SK-N-SH treated with all-trans-retinoic acid at 6 μM for 48 hours (cell line): ENCODE data around the gene KCNK4.

Source experiments
- ATAC-seq: fragments of 200-7000 bp; cut with Tn5 transposase; 3 replicates; pipeline ENCODE4 v1.9.1; 2020; ENCODE audit warnings: mild to moderate bottlenecking, moderate library complexity
- ARNTL ChIP-seq: fragments of 450-650 bp; formaldehyde crosslinking; IDR thresholded peaks from 2 replicates; pipeline ENCODE4 v1.5.0; 2020; ENCODE audit warnings: low read depth, mild to moderate bottlenecking, moderate library complexity, borderline replicate concordance
- BACH2 ChIP-seq: fragments of 250-450 bp; sonication (Bioruptor Pico); IDR thresholded peaks from 2 replicates; pipeline ENCODE4 v1.9.0; 2021; ENCODE audit warnings: mild to moderate bottlenecking, borderline replicate concordance
- ESRRG ChIP-seq: fragments of 250-450 bp; sonication (Bioruptor Pico); IDR thresholded peaks from 2 replicates; pipeline ENCODE4 v1.6.1; 2021; ENCODE audit warnings: mild to moderate bottlenecking
- GLIS3 ChIP-seq: fragments of 250-450 bp; sonication (Bioruptor Pico); IDR thresholded peaks from 2 replicates; pipeline ENCODE4 v1.5.0; 2020; ENCODE audit warnings: mild to moderate bottlenecking, moderate library complexity
- OSR1 ChIP-seq: fragments of 250-450 bp; sonication (Bioruptor Pico); IDR thresholded peaks from 2 replicates; pipeline ENCODE4 v1.8.0; 2022; ENCODE audit warnings: moderate library complexity, mild to moderate bottlenecking, inconsistent platforms
- RARB ChIP-seq: fragments of 250-450 bp; sonication (Bioruptor Pico); IDR thresholded peaks from 2 replicates; pipeline ENCODE4 v1.8.0; 2021; ENCODE audit warnings: mild to moderate bottlenecking, moderate library complexity
- SNAI2 ChIP-seq: fragments of 250-450 bp; sonication (Bioruptor Pico); IDR thresholded peaks from 2 replicates; pipeline ENCODE4 v1.5.0; 2020; ENCODE audit warnings: mild to moderate bottlenecking, moderate library complexity
- TCF4 ChIP-seq: fragments of 250-450 bp; sonication (Bioruptor Pico); IDR thresholded peaks from 2 replicates; pipeline ENCODE4 v1.8.0; 2021; ENCODE audit warnings: mild to moderate bottlenecking, moderate library complexity, borderline replicate concordance
- TOX ChIP-seq: fragments of 250-450 bp; sonication (Bioruptor Pico); IDR thresholded peaks from 2 replicates; pipeline ENCODE4 v1.8.0; 2021; ENCODE audit warnings: mild to moderate bottlenecking, moderate library complexity, borderline replicate concordance
- ZC3H10 ChIP-seq: fragments of 250-450 bp; sonication (Bioruptor Pico); IDR thresholded peaks from 2 replicates; pipeline ENCODE4 v1.5.1; 2021; ENCODE audit warnings: mild to moderate bottlenecking, moderate library complexity
- ZFP3 ChIP-seq: fragments of 250-450 bp; sonication (Bioruptor Pico); IDR thresholded peaks from 2 replicates; pipeline ENCODE4 v1.5.0; 2020; ENCODE audit warnings: mild to moderate bottlenecking, moderate library complexity
- ZFP30 ChIP-seq: fragments of 450-650 bp; formaldehyde crosslinking; IDR thresholded peaks from 2 replicates; pipeline ENCODE4 v1.5.0; 2022; ENCODE audit warnings: mild to moderate bottlenecking, moderate library complexity
- ZNF565 ChIP-seq: fragments of 450-650 bp; formaldehyde crosslinking; conservative IDR thresholded peaks from 2 replicates; pipeline ENCODE4 v1.5.0; 2020; ENCODE audit warnings: low read depth, mild to moderate bottlenecking, moderate library complexity
- ZNF70 ChIP-seq: fragments of 450-650 bp; formaldehyde crosslinking; IDR thresholded peaks from 2 replicates; pipeline ENCODE4 v1.5.0; 2020; ENCODE audit warnings: mild to moderate bottlenecking, moderate library complexity
- ZNF8 ChIP-seq: fragments of 450-650 bp; formaldehyde crosslinking; IDR thresholded peaks from 2 replicates; pipeline ENCODE4 v1.5.0; 2020; ENCODE audit warnings: mild to moderate bottlenecking, moderate library complexity
- TF ChIP-seq, protein P1 (sequence below): fragments of 250-450 bp; sonication (Bioruptor Pico); IDR thresholded peaks from 2 replicates; pipeline ENCODE4 v1.8.0; 2021; ENCODE audit warnings: low read depth, mild to moderate bottlenecking, moderate library complexity, borderline replicate concordance
- TF ChIP-seq, protein P2 (sequence below): fragments of 250-450 bp; sonication (Bioruptor Pico); IDR thresholded peaks from 2 replicates; pipeline ENCODE4 v1.5.0; 2020; ENCODE audit warnings: mild to moderate bottlenecking, moderate library complexity
- TF ChIP-seq, protein P3 (sequence below): fragments of 250-450 bp; sonication (Bioruptor Pico); IDR thresholded peaks from 2 replicates; pipeline ENCODE4 v1.5.1; 2021; ENCODE audit warnings: mild to moderate bottlenecking, moderate library complexity
- TF ChIP-seq, protein P4 (sequence below): fragments of 250-450 bp; sonication (Bioruptor Pico); IDR thresholded peaks from 2 replicates; pipeline ENCODE4 v1.5.1; 2020; ENCODE audit warnings: low read depth, mild to moderate bottlenecking, moderate library complexity
- TF ChIP-seq, protein P5 (sequence below): fragments of 250-450 bp; sonication (Bioruptor Pico); IDR thresholded peaks from 2 replicates; pipeline ENCODE4 v1.8.0; 2020; ENCODE audit warnings: mild to moderate bottlenecking, moderate library complexity, borderline replicate concordance

The KCNK4 gene

DNA sequence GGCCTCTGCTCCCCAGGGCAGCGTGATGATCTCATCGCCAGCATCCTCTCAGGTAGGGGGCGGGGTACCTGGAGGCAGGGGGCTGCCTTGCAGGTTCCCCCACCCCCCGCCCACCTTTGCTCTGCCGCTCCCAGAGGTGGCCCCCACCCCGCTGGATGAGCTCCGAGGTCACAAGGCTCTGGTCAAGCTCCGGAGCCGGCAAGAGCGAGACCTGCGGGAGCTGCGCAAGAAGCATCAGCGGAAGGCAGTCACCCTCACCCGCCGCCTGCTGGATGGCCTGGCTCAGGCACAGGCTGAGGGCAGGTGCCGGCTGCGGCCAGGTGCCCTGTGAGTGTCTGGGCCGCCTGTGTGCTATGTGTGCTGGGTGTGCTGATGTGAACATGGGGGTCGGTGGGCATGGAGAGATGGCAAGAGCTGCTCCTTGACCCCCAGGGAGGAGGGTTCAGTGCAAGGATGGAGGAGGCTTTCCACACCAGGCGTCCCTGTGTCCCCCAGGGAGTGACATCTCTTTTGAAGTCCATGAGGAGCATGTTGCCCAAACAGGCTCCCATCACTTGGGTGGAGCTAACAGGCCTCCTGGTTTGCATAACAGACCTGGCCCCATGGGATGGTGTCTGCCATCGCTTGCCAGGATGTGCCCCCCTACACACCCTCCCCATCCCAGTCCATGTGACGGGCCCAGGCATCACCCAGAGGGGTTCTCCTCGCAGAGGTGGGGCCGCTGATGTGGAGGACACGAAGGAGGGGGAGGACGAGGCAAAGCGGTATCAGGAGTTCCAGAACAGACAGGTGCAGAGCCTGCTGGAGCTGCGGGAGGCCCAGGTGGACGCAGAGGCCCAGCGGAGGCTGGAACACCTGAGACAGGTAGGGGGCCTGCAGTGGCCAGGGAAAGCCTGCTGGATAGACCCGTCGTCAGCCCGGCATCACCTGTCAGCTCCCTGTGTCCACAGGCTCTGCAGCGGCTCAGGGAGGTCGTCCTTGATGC is 25.6 kb upstream of the KCNK4 start:
- TF ChIP-seq, protein P1, sequence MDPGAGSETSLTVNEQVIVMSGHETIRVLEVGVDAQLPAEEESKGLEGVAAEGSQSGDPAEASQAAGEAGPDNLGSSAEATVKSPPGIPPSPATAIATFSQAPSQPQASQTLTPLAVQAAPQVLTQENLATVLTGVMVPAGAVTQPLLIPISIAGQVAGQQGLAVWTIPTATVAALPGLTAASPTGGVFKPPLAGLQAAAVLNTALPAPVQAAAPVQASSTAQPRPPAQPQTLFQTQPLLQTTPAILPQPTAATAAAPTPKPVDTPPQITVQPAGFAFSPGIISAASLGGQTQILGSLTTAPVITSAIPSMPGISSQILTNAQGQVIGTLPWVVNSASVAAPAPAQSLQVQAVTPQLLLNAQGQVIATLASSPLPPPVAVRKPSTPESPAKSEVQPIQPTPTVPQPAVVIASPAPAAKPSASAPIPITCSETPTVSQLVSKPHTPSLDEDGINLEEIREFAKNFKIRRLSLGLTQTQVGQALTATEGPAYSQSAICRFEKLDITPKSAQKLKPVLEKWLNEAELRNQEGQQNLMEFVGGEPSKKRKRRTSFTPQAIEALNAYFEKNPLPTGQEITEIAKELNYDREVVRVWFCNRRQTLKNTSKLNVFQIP, result no peak
- no peak for TF ChIP-seq ZNF8 (CRISPR knock-in tag)
- TF ChIP-seq ZNF70 (CRISPR knock-in tag), result no peak
- no peak for TF ChIP-seq RARB
- TF ChIP-seq GLIS3 (CRISPR knock-in tag), result no peak
- TF ChIP-seq, protein P2, sequence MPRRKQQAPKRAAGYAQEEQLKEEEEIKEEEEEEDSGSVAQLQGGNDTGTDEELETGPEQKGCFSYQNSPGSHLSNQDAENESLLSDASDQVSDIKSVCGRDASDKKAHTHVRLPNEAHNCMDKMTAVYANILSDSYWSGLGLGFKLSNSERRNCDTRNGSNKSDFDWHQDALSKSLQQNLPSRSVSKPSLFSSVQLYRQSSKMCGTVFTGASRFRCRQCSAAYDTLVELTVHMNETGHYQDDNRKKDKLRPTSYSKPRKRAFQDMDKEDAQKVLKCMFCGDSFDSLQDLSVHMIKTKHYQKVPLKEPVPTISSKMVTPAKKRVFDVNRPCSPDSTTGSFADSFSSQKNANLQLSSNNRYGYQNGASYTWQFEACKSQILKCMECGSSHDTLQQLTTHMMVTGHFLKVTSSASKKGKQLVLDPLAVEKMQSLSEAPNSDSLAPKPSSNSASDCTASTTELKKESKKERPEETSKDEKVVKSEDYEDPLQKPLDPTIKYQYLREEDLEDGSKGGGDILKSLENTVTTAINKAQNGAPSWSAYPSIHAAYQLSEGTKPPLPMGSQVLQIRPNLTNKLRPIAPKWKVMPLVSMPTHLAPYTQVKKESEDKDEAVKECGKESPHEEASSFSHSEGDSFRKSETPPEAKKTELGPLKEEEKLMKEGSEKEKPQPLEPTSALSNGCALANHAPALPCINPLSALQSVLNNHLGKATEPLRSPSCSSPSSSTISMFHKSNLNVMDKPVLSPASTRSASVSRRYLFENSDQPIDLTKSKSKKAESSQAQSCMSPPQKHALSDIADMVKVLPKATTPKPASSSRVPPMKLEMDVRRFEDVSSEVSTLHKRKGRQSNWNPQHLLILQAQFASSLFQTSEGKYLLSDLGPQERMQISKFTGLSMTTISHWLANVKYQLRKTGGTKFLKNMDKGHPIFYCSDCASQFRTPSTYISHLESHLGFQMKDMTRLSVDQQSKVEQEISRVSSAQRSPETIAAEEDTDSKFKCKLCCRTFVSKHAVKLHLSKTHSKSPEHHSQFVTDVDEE (CRISPR knock-in tag), result no peak
- TF ChIP-seq, protein P3, sequence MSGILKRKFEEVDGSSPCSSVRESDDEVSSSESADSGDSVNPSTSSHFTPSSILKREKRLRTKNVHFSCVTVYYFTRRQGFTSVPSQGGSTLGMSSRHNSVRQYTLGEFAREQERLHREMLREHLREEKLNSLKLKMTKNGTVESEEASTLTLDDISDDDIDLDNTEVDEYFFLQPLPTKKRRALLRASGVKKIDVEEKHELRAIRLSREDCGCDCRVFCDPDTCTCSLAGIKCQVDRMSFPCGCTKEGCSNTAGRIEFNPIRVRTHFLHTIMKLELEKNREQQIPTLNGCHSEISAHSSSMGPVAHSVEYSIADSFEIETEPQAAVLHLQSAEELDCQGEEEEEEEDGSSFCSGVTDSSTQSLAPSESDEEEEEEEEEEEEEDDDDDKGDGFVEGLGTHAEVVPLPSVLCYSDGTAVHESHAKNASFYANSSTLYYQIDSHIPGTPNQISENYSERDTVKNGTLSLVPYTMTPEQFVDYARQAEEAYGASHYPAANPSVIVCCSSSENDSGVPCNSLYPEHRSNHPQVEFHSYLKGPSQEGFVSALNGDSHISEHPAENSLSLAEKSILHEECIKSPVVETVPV, result no peak
- no peak for TF ChIP-seq ARNTL (CRISPR knock-in tag)
- TF ChIP-seq ZFP3 (CRISPR knock-in tag), result no peak
- TF ChIP-seq OSR1 (CRISPR knock-in tag), result no peak
- TF ChIP-seq TOX (CRISPR knock-in tag), result no peak
- TF ChIP-seq ZC3H10 (CRISPR knock-in tag), result no peak
- ATAC-seq, result no peak

DNA sequence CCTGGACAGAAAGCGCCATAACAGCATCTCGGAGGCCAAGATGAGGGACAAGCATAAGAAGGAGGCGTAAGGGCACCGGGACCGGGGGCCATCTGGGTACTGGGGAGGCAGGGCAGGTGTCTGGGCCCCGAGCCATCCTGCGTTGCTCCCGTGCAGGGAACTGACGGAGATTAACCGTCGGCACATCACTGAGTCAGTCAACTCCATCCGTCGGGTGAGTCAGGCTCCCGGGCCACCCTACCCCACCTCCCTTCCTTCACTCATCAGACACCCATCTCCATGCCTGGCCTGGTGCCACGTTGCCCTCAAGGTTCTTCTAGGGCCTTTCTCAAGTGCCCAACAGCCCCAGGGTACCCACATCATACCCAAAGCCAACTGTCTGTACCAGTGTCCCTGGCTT is 24.8 kb upstream of the KCNK4 start:
- ATAC-seq, result no peak
- TF ChIP-seq ZNF8 (CRISPR knock-in tag), result no peak
- TF ChIP-seq ZFP3 (CRISPR knock-in tag), result no peak
- TF ChIP-seq ZFP30 (CRISPR knock-in tag), result no peak
- no peak for TF ChIP-seq OSR1 (CRISPR knock-in tag)
- TF ChIP-seq BACH2 (CRISPR knock-in tag), result no peak
- TF ChIP-seq SNAI2 (CRISPR knock-in tag), result no peak
- TF ChIP-seq ZNF565 (CRISPR knock-in tag), result no peak
- TF ChIP-seq, protein P4, sequence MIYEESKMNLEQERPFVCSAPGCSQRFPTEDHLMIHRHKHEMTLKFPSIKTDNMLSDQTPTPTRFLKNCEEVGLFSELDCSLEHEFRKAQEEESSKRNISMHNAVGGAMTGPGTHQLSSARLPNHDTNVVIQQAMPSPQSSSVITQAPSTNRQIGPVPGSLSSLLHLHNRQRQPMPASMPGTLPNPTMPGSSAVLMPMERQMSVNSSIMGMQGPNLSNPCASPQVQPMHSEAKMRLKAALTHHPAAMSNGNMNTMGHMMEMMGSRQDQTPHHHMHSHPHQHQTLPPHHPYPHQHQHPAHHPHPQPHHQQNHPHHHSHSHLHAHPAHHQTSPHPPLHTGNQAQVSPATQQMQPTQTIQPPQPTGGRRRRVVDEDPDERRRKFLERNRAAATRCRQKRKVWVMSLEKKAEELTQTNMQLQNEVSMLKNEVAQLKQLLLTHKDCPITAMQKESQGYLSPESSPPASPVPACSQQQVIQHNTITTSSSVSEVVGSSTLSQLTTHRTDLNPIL (CRISPR knock-in tag), result no peak
- TF ChIP-seq, protein P1, result no peak
- TF ChIP-seq GLIS3 (CRISPR knock-in tag), result no peak

DNA sequence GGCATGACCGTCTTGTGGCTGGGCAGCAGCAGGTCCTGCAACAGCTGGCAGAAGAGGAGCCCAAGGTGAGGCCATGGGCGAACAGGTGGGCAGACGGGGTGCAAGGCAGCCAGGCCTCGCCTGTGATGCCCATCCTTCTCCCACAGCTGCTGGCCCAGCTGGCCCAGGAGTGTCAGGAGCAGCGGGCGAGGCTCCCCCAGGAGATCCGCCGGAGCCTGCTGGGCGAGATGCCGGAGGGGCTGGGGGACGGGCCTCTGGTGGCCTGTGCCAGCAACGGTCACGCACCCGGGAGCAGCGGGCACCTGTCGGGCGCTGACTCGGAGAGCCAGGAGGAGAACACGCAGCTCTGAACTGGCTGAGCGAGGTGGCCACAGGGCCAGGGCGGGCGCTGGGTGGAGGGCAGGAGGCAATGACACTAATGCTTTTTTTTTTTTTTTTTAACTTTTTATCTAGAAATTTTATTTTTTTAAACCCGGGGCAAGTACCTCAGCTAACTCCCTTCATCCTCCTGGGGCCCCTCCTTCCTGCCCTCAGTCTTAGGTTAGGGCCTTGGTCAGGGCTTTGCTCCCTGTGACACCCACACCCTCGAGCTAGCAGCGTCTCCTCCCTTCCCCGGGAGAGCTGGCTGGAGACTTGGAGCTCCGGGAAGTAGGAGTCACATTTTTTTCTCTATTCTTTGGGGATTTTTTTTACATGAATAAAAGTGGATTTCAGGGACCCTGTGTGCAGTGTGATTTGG is 23.7 kb upstream of the KCNK4 start:
- ATAC-seq, result no peak
- TF ChIP-seq SNAI2 (CRISPR knock-in tag) (no peak), ZFP3 (CRISPR knock-in tag) (no peak), TOX (CRISPR knock-in tag) (no peak), OSR1 (CRISPR knock-in tag) (no peak), ZNF70 (CRISPR knock-in tag) (no peak), ESRRG (no peak), ZNF565 (CRISPR knock-in tag) (no peak), RARB (no peak), GLIS3 (CRISPR knock-in tag) (no peak), TCF4 (no peak)
- TF ChIP-seq, protein P5, sequence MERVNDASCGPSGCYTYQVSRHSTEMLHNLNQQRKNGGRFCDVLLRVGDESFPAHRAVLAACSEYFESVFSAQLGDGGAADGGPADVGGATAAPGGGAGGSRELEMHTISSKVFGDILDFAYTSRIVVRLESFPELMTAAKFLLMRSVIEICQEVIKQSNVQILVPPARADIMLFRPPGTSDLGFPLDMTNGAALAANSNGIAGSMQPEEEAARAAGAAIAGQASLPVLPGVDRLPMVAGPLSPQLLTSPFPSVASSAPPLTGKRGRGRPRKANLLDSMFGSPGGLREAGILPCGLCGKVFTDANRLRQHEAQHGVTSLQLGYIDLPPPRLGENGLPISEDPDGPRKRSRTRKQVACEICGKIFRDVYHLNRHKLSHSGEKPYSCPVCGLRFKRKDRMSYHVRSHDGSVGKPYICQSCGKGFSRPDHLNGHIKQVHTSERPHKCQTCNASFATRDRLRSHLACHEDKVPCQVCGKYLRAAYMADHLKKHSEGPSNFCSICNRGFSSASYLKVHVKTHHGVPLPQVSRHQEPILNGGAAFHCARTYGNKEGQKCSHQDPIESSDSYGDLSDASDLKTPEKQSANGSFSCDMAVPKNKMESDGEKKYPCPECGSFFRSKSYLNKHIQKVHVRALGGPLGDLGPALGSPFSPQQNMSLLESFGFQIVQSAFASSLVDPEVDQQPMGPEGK (CRISPR knock-in tag), result no peak
- TF ChIP-seq, protein P1, result no peak
